ENCODE measurements around the gene SORCS2. TPM values are rescaled to one million over a fixed set of nuclear protein-coding genes. Genes with fewer than 3 reads are reported as not detected.

SORCS2 gene
- total and polyA plus RNA-seq, 2 of the 8 experiments (the other 6 are each of a cell fraction or from before 2014, with no cell fraction given): 0.36 to 1.8 TPM

- H3K79me1 ChIP-seq (ENCODE audit: low read depth, low read length): no peaks in the 10 kb centered on the region
- peaks cover 0 to 2% of the 10 kb centered on the region in 2 experiments for H4K20me1 ChIP-seq (replicated peaks in 1 of 2; ENCODE audit: control insufficient read depth in 1 of 2, insufficient read depth in 2 of 2, low read length in 2 of 2)
- no peaks in the 10 kb centered on the region for H3K36me3 ChIP-seq (ENCODE audit: control insufficient read depth in 2 of 4, insufficient read depth in 4 of 4, low read length in 3 of 4)
- ChIA-PET POLR2A (ENCODE audit: partially characterized antibody) (no interaction called here), CTCF (ENCODE audit: partially characterized antibody) (interaction anchor here (1.5 kb wide), 1 partner anchor 293 kb away, joined by 3 read pairs; no protein-coding TSS in a partner anchor)
- H3K18ac ChIP-seq (ENCODE audit: extremely low read depth, low read length): no peak overlapping the region
- H3K23me2 ChIP-seq (ENCODE audit: low read depth, low read length): no peaks in the 10 kb centered on the region
- no peak overlapping the region for H2BK20ac ChIP-seq (ENCODE audit: low read length)
- no peak overlapping the region for H3K27ac ChIP-seq (ENCODE audit: low read depth, low read length)
- no peak overlapping the region for H3K56ac ChIP-seq (replicated peaks; ENCODE audit: insufficient read length, low read depth, low read length)
- no peak overlapping the region for H3K4ac ChIP-seq (replicated peaks; ENCODE audit: insufficient read length, low read depth, low read length)
- no peak overlapping the region for H3K14ac ChIP-seq (ENCODE audit: insufficient read length)
- H4K8ac ChIP-seq (ENCODE audit: extremely low read depth, insufficient read depth, low read length): peak overlapping the region; percentile 59; the same call in 1 of the 2 replicates
- no peak overlapping the region for H3K4me2 ChIP-seq (ENCODE audit: insufficient read depth in 1 of 2, low read depth in 2 of 2, low read length in 2 of 2)
- H4K5ac ChIP-seq (ENCODE audit: insufficient read length, low read depth, low read length): no peak overlapping the region
- H3K9me3 ChIP-seq (ENCODE audit: insufficient read depth in 2 of 2, low read depth in 1 of 2, low read length in 1 of 2): no peaks in the 10 kb centered on the region
- no peak overlapping the region for H3K9ac ChIP-seq (replicated peaks in 1 of 4; ENCODE audit: extremely low read depth in 1 of 4, low read depth in 3 of 4, low read length in 3 of 4)
- DNase-seq (ENCODE audit: low read depth in 1 of 2, low spot score in 2 of 2): peak in 1 of 2 experiments; percentile 41
- no peak overlapping the region for H2AFZ ChIP-seq (ENCODE audit: low read length)
- H2BK120ac ChIP-seq (replicated peaks; ENCODE audit: low read depth, low read length): no peak overlapping the region
- H2BK12ac ChIP-seq (ENCODE audit: low read depth, low read length): no peak overlapping the region
- H4K91ac ChIP-seq (replicated peaks; ENCODE audit: insufficient read length, low read length): no peak overlapping the region
- WGBS, 2 experiments (ENCODE audit: extremely low coverage in 1 of 2, insufficient coverage in 1 of 2, insufficient read length in 1 of 2, insufficient replicate concordance in 2 of 2, low coverage in 1 of 2, low lambda C conversion rate in 2 of 2, missing lambda C conversion rate in 1 of 2): 77% methylated on average over 9 of the region's 10 CpGs; no CpG with 5 or more reads in 1 of the 2 experiments
- H3K4me1 ChIP-seq (replicated peaks in 1 of 4; ENCODE audit: control insufficient read depth in 3 of 4, insufficient read depth in 4 of 4, low read length in 3 of 4): peaks cover 0 to 29% (median 12%) of the 10 kb centered on the region in 4 experiments; a peak in 4 of 7 replicates
- no peaks in the 10 kb centered on the region for H3K79me2 ChIP-seq (ENCODE audit: control insufficient read depth in 1 of 2, insufficient read depth in 2 of 2, low read length in 2 of 2)
- no peak overlapping the region; the same call in 1 of the 2 replicates for H2BK5ac ChIP-seq (ENCODE audit: low read depth, low read length)
- H2BK15ac ChIP-seq (ENCODE audit: low read length): peak overlapping the region; percentile 40; the same call in 1 of the 2 replicates
- H3K23ac ChIP-seq (ENCODE audit: insufficient read length): no peak overlapping the region
- H2AK5ac ChIP-seq (ENCODE audit: low read depth, low read length): 0 out of 2 replicates have a peak overlapping the region, but pooled peaks have one; percentile 39
- H3K27me3 ChIP-seq (replicated peaks in 1 of 4; ENCODE audit: control insufficient read depth in 3 of 4, extremely low read depth in 1 of 4, insufficient read depth in 3 of 4, low read length in 3 of 4): no peaks in the 10 kb centered on the region; a peak in 1 of 7 replicates
- FAIRE-seq: no peak
- H3K4me3 ChIP-seq (ENCODE audit: extremely low read depth in 1 of 4, insufficient read depth in 2 of 4, low read depth in 3 of 4, low read length in 4 of 4): no peak overlapping the region
- TF ChIP-seq SP2 (IDR thresholded peaks at IDR 0.05; ENCODE audit: low read length): no peak
- no peak for TF ChIP-seq E2F6 (IDR thresholded peaks at IDR 0.05)
- TF ChIP-seq PHF8 (conservative IDR thresholded peaks at IDR 0.05; ENCODE audit: low read depth, low read length): no peak
- TF ChIP-seq RBBP5 (IDR thresholded peaks at IDR 0.05; ENCODE audit: borderline replicate concordance, low read depth, low read length): no peak
- TF ChIP-seq HDAC6 (IDR thresholded peaks at IDR 0.05; ENCODE audit: low read depth, low read length): no peak
- no peak for TF ChIP-seq ATF3 (IDR thresholded peaks at IDR 0.05; ENCODE audit: insufficient read depth, low read depth, low read length)
- no peak for TF ChIP-seq RAD21 (IDR thresholded peaks at IDR 0.05 in 1 of 2, conservative IDR thresholded peaks at IDR 0.05 in 1 of 2; ENCODE audit: low read depth in 2 of 2, low read length in 2 of 2)
- TF ChIP-seq YY1 (IDR thresholded peaks at IDR 0.05; ENCODE audit: low read depth, low read length): no peak
- TF ChIP-seq ZNF274 (IDR thresholded peaks at IDR 0.05; ENCODE audit: borderline replicate concordance, extremely low read depth, low read length): no peak
- TF ChIP-seq GABPA (IDR thresholded peaks at IDR 0.05; ENCODE audit: borderline replicate concordance, insufficient read depth, low read length): no peak
- TF ChIP-seq KDM5A (IDR thresholded peaks at IDR 0.05; ENCODE audit: low read length): no peak
- no peak for TF ChIP-seq POLR2A (IDR thresholded peaks at IDR 0.05; ENCODE audit: control extremely low read depth in 1 of 2, low read depth in 2 of 2, low read length in 2 of 2)
Observed at GRCh38 chr4:7427361-7427760, 235.0 kb downstream of the SORCS2 start.
